ENCODE data around the gene GLIS1.

DNA sequence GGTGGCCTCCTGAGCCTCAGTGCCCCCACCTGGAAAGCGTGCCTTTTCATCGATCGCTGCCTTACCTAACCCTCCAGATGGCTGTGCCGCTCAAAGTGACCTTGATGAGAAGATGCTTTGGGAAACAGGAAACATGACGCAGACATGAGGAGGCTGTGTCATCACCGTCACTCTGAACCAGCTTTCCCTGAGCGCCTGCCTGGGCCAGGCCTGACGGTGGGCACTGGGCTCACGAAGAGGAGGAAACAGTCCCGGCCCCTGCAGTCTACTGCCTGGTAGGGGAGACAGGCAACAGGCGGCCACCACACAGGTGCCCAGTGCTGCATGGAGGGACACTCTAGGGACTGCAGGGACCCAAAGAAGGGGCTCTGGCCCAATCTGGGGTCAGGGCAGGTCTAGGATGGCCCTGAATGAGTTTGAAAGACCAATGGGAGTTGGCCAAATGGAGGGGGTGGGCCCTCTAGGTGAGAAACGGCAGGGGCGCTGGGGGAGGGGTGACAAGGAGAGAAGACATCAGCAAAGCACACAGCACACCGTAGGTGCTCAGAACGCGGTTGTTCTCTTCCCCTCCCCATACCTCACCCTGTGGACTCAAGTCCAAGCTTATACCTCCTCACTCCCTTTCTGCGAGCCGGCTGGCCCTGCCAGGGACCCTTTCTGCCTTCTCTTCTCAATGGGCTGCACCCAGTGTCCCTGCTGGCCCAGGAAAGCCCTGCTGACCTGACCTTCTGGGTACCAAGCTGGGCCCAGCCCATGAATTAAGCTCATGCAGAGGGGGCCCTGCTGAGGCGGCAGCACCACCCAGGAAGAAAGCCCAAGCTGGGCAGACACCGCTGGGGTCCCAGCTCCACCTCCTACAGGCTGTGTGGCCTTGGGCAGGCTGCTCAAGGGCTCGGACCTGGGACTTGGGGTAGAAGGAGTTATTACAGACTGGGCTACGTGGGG, 44.9 kb downstream of the GLIS1 start:
- TF ChIP-seq, protein P1, sequence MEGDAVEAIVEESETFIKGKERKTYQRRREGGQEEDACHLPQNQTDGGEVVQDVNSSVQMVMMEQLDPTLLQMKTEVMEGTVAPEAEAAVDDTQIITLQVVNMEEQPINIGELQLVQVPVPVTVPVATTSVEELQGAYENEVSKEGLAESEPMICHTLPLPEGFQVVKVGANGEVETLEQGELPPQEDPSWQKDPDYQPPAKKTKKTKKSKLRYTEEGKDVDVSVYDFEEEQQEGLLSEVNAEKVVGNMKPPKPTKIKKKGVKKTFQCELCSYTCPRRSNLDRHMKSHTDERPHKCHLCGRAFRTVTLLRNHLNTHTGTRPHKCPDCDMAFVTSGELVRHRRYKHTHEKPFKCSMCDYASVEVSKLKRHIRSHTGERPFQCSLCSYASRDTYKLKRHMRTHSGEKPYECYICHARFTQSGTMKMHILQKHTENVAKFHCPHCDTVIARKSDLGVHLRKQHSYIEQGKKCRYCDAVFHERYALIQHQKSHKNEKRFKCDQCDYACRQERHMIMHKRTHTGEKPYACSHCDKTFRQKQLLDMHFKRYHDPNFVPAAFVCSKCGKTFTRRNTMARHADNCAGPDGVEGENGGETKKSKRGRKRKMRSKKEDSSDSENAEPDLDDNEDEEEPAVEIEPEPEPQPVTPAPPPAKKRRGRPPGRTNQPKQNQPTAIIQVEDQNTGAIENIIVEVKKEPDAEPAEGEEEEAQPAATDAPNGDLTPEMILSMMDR (IDR thresholded peaks at IDR 0.05) = no peak
- TF ChIP-seq POLR2A (IDR thresholded peaks at IDR 0.05) = no peak

All from ovary (tissue), 3 donors.